Progenitor cell of endocrine pancreas (in vitro differentiated cells): ENCODE results near the gene ISYNA1. TPM values are rescaled to one million over a fixed set of nuclear protein-coding genes. Genes with fewer than 3 reads are reported as not detected.

ENCODE experiments used
- DNase-seq: peaks from one replicate; pipeline ENCODE4 v3.0.0; 2021; ENCODE audit warnings: low spot score; ENCODE audit not compliant: unreplicated experiment
- H3K27ac Mint-ChIP-seq: 2 replicates; pipeline ENCODE4 v1.8.0; 2021; ENCODE audit warnings: mild to moderate bottlenecking, moderate library complexity, mixed read lengths
- H3K27me3 Mint-ChIP-seq: 2 replicates; pipeline ENCODE4 v1.8.0; 2021; ENCODE audit warnings: mixed read lengths
- H3K36me3 Mint-ChIP-seq: 2 replicates; pipeline ENCODE4 v1.8.0; 2022; ENCODE audit warnings: mixed read lengths; ENCODE audit not compliant: insufficient read depth
- H3K4me1 Mint-ChIP-seq: 2 replicates; pipeline ENCODE4 v1.8.0; 2021; ENCODE audit warnings: low read depth, mixed read lengths
- H3K4me3 Mint-ChIP-seq: 2 replicates; pipeline ENCODE4 v1.8.0; 2021; ENCODE audit warnings: low read depth, mild to moderate bottlenecking, moderate library complexity, mixed read lengths
- H3K9me3 Mint-ChIP-seq: 2 replicates; pipeline ENCODE4 v1.8.0; 2021; ENCODE audit warnings: low read depth, mixed read lengths
- total RNA-seq: library from RNA; stranded (reverse); gene quantifications from 2 replicates; pipeline ENCODE4 v1.2.1, GENCODE V29; 2021
- TF ChIP-seq, protein P1 (sequence below): fragments of 200-600 bp; sonication (generic); IDR thresholded peaks from one replicate; pipeline ENCODE4 v1.5.0; 2021; ENCODE audit warnings: antibody characterized with exemption, mild to moderate bottlenecking; ENCODE audit not compliant: unreplicated experiment

ISYNA1 gene
- total RNA-seq, 1 donor from 2014 or later = 234 TPM

DNA sequence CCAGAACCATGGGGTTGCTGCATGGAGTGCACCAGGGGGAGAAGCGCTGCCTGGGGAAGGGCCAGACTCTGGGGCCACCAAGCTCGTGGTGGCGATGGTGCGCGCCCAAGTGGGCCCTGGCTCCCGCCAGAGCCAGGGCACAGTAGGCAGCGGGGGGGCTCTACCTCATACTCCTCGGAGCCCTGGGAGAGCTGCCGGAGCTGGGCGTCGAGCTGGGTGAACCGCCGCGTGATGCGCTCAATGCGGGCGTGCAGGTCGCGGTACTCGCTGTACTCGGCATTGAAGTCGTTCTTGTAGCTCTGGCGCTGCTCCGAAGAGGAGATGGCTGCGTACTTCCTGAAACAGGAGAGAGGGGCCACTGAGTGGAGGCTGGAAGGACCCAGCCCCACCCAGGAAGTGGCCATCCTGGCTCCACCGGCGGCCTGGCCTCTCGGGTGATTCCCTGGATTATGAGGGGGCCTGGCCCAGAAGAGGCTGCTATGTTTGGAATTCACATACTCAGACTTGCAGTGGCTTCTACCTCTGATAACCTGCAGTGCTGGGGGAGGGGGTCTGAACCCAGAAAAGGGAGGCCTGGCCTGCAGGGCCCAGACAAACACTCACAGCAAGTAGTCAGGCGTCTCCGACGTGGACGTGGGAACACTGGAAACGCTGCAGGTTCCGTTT lies 8.3 kb upstream of the ISYNA1 start:
- H3K36me3 Mint-ChIP-seq = peaks cover 5% of the 10 kb centered on the region
- no peak overlapping the region for H3K27ac Mint-ChIP-seq
- H3K4me3 Mint-ChIP-seq = no peak overlapping the region
- H3K27me3 Mint-ChIP-seq = no peaks in the 10 kb centered on the region
- peaks cover 3% of the 10 kb centered on the region for H3K4me1 Mint-ChIP-seq
- H3K9me3 Mint-ChIP-seq = no peaks in the 10 kb centered on the region
- TF ChIP-seq, protein P1, sequence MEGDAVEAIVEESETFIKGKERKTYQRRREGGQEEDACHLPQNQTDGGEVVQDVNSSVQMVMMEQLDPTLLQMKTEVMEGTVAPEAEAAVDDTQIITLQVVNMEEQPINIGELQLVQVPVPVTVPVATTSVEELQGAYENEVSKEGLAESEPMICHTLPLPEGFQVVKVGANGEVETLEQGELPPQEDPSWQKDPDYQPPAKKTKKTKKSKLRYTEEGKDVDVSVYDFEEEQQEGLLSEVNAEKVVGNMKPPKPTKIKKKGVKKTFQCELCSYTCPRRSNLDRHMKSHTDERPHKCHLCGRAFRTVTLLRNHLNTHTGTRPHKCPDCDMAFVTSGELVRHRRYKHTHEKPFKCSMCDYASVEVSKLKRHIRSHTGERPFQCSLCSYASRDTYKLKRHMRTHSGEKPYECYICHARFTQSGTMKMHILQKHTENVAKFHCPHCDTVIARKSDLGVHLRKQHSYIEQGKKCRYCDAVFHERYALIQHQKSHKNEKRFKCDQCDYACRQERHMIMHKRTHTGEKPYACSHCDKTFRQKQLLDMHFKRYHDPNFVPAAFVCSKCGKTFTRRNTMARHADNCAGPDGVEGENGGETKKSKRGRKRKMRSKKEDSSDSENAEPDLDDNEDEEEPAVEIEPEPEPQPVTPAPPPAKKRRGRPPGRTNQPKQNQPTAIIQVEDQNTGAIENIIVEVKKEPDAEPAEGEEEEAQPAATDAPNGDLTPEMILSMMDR = no peak
- DNase-seq = no peak

GRCh38 chr19:18445262-18445948 lies 7.5 kb upstream of the ISYNA1 start:
- TF ChIP-seq, protein P1 = no peak
- peaks cover 3% of the 10 kb centered on the region for H3K4me1 Mint-ChIP-seq
- no peak for DNase-seq
- no peaks in the 10 kb centered on the region for H3K27me3 Mint-ChIP-seq
- H3K27ac Mint-ChIP-seq = no peak overlapping the region
- no peaks in the 10 kb centered on the region for H3K9me3 Mint-ChIP-seq
- H3K36me3 Mint-ChIP-seq = peaks cover 3% of the 10 kb centered on the region
- H3K4me3 Mint-ChIP-seq = no peak overlapping the region

- H3K27me3 Mint-ChIP-seq = no peaks in the 10 kb centered on the region
- H3K27ac Mint-ChIP-seq = no peak overlapping the region
- H3K4me1 Mint-ChIP-seq = peaks cover 9% of the 10 kb centered on the region
- H3K4me3 Mint-ChIP-seq = no peak overlapping the region
- DNase-seq = no peak
- TF ChIP-seq, protein P1 = no peak
- H3K36me3 Mint-ChIP-seq = peaks cover 3% of the 10 kb centered on the region
- H3K9me3 Mint-ChIP-seq = no peaks in the 10 kb centered on the region
Observed at GRCh38 chr19:18444513-18444912, 6.6 kb upstream of the ISYNA1 start.

- TF ChIP-seq, protein P1 = no peak
- no peaks in the 10 kb centered on the region for H3K27me3 Mint-ChIP-seq
- H3K4me3 Mint-ChIP-seq = no peak overlapping the region
- peaks cover 16% of the 10 kb centered on the region for H3K4me1 Mint-ChIP-seq
- DNase-seq = no peak
- no peak overlapping the region for H3K27ac Mint-ChIP-seq
- peaks cover 3% of the 10 kb centered on the region for H3K36me3 Mint-ChIP-seq
- no peaks in the 10 kb centered on the region for H3K9me3 Mint-ChIP-seq
Observed at GRCh38 chr19:18443831-18444230, 5.9 kb upstream of the ISYNA1 start.

DNA sequence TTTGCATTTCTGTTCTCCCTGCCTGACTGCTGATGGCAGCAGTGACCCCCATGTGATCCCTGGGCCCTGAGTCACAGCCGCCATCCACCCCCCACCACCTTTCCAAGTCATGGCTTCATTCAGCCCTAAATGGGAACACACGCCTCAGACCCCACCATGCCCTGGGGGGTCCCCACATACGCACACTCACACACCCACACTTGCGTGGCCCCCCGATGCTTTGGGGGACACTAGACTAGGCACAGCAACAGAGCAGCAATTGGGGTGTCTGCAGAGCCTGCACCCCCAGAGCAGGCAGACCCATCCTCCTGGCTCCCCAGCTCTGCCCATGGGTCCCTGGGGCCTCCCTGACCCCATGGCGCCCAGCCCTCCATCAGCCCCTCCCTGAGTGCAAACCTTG lies 5.5 kb upstream of the ISYNA1 start:
- H3K4me1 Mint-ChIP-seq = peaks cover 19% of the 10 kb centered on the region
- H3K27me3 Mint-ChIP-seq = no peaks in the 10 kb centered on the region
- TF ChIP-seq, protein P1 = no peak
- DNase-seq = no peak
- no peaks in the 10 kb centered on the region for H3K9me3 Mint-ChIP-seq
- H3K36me3 Mint-ChIP-seq = peaks cover 3% of the 10 kb centered on the region
- no peak overlapping the region for H3K4me3 Mint-ChIP-seq
- H3K27ac Mint-ChIP-seq = no peak overlapping the region
